ENCODE measurements around the gene PMS1. TPM values are rescaled to one million over a fixed set of nuclear protein-coding genes. Genes with fewer than 3 reads are reported as not detected.

PMS1 gene
- polyA plus RNA-seq, 1 of the 3 experiments (the other 2 are of a cell fraction): 7.7 TPM

GRCh38 chr2:189837326-189837725, 53.1 kb downstream of the PMS1 start:
- peaks cover 2 to 9% of the 10 kb centered on the region in 2 experiments for H3K36me3 ChIP-seq (replicated peaks in 1 of 2; ENCODE audit: control insufficient read depth in 1 of 2, insufficient read depth in 2 of 2, low read length in 1 of 2)
- ChIA-PET CTCF (interaction anchor here (0.6 kb wide), 2 partner anchors 9 to 22 kb away, joined by 3 to 4 read pairs; no protein-coding TSS in a partner anchor), POLR2A (no interaction called here)
- no peaks in the 10 kb centered on the region for H3F3A ChIP-seq (replicated peaks; ENCODE audit: insufficient read depth)
- TF ChIP-seq PBX3 (IDR thresholded peaks at IDR 0.05) (no peak), TAF1 (IDR thresholded peaks at IDR 0.05; ENCODE audit: borderline replicate concordance, low read depth, low read length) (no peak), ZBTB33 (IDR thresholded peaks at IDR 0.05; ENCODE audit: borderline replicate concordance, low read depth) (no peak), IRF3 (IDR thresholded peaks at IDR 0.05; ENCODE audit: low read depth, low read length) (no peak), TCF12 (IDR thresholded peaks at IDR 0.05) (no peak), RCOR1 (IDR thresholded peaks at IDR 0.05; ENCODE audit: low read length) (no peak), GATA2 (CRISPR knock-in tag; IDR thresholded peaks at IDR 0.05) (no peak), FOSL2 (IDR thresholded peaks at IDR 0.05; ENCODE audit: borderline replicate concordance, low read depth) (no peak), FOXJ3 (CRISPR knock-in tag; IDR thresholded peaks at IDR 0.05) (no peak), EP300 (IDR thresholded peaks at IDR 0.05; ENCODE audit: borderline replicate concordance in 1 of 2, low read depth in 1 of 2, low read length in 1 of 2) (no peak), YY1 (IDR thresholded peaks at IDR 0.05; ENCODE audit: low read depth) (no peak), RXRA (IDR thresholded peaks at IDR 0.05; ENCODE audit: borderline replicate concordance, low read depth) (no peak)
- no peak overlapping the region for H3K9ac ChIP-seq
- H2AFZ ChIP-seq (ENCODE audit: low read depth): no peak overlapping the region
- H3K9me2 ChIP-seq: no peaks in the 10 kb centered on the region
- no peak overlapping the region for H3K27ac ChIP-seq (ENCODE audit: low read depth in 2 of 2, low read length in 1 of 2)
- no peak for DNase-seq
- no peaks in the 10 kb centered on the region for H3K9me3 ChIP-seq
- no peaks in the 10 kb centered on the region for H3K79me2 ChIP-seq (ENCODE audit: insufficient read depth)
- H3K4me3 ChIP-seq (ENCODE audit: low read depth in 2 of 2, low read length in 1 of 2): no peak overlapping the region
- 97% methylated on average over 2 of the region's 2 CpGs for WGBS (ENCODE audit: low lambda C conversion rate)
- no peak overlapping the region for H3K4me2 ChIP-seq
- no peaks in the 10 kb centered on the region for H4K20me1 ChIP-seq (ENCODE audit: insufficient read depth)
- H3K4me1 ChIP-seq (ENCODE audit: control insufficient read depth in 1 of 2, insufficient read depth in 2 of 2, low read depth in 1 of 2, low read length in 1 of 2): peaks cover 0 to 11% of the 10 kb centered on the region in 2 experiments; a peak in 2 of 4 replicates
- H3K27me3 ChIP-seq (ENCODE audit: insufficient read depth): no peaks in the 10 kb centered on the region

GRCh38 chr2:189841019-189841418, 56.8 kb downstream of the PMS1 start:
- POLR2A ChIA-PET: no interaction called here

More at GRCh38 chr2:189841019-189841418, 56.8 kb downstream of the PMS1 start:
- Histone ChIP-seq H3K9me3 (no peaks in the 10 kb centered on the region), H3K79me2 (ENCODE audit: insufficient read depth) (no peaks in the 10 kb centered on the region), H4K20me1 (ENCODE audit: insufficient read depth) (no peaks in the 10 kb centered on the region), H3F3A (replicated peaks; ENCODE audit: insufficient read depth) (peaks cover 6% of the 10 kb centered on the region), H3K27ac (ENCODE audit: low read depth in 2 of 2, low read length in 1 of 2) (no peak overlapping the region), H3K4me3 (ENCODE audit: low read depth in 2 of 2, low read length in 1 of 2) (no peak overlapping the region), H3K4me2 (no peak overlapping the region), H3K9me2 (no peaks in the 10 kb centered on the region), H3K4me1 (ENCODE audit: control insufficient read depth in 1 of 2, insufficient read depth in 2 of 2, low read depth in 1 of 2, low read length in 1 of 2) (peaks cover 0 to 17% of the 10 kb centered on the region in 2 experiments; a peak in 2 of 4 replicates), H3K27me3 (ENCODE audit: insufficient read depth) (no peaks in the 10 kb centered on the region), H3K9ac (no peak overlapping the region), H2AFZ (ENCODE audit: low read depth) (no peak overlapping the region), H3K36me3 (replicated peaks in 1 of 2; ENCODE audit: control insufficient read depth in 1 of 2, insufficient read depth in 2 of 2, low read length in 1 of 2) (peaks cover 0 to 14% of the 10 kb centered on the region in 2 experiments)
- TF ChIP-seq FOXM1 (IDR thresholded peaks at IDR 0.05; ENCODE audit: low read depth) (no peak), SMC3 (IDR thresholded peaks at IDR 0.05; ENCODE audit: low read depth, low read length) (no peak), TAF1 (IDR thresholded peaks at IDR 0.05; ENCODE audit: borderline replicate concordance, low read depth, low read length) (no peak), REST (IDR thresholded peaks at IDR 0.05; ENCODE audit: low read depth, low read length) (no peak), NRF1 (IDR thresholded peaks at IDR 0.05; ENCODE audit: low read depth, low read length) (no peak), POLR2AphosphoS5 (IDR thresholded peaks at IDR 0.05; ENCODE audit: low read depth, low read length) (no peak), MEF2A (IDR thresholded peaks at IDR 0.05; ENCODE audit: borderline replicate concordance, low read depth) (no peak)
- CTCF ChIA-PET: interaction anchor here (0.7 kb wide), 1 partner anchor 54 kb away, joined by 3 read pairs; no protein-coding TSS in a partner anchor
- DNase-seq: no peak
